GM18498 (cell line): Measurements from ENCODE around the gene GRID2IP.
"Not testable (repeated sequence)": the region's sequence is repeated elsewhere in the genome, so short reads cannot be mapped to it uniquely, and the experiment has no call there.

ENCODE experiments used
- ATAC-seq: cut with Tn5 transposase; IDR thresholded peaks from one replicate; pipeline ENCODE4 v1.9.1; 2021; ENCODE audit warnings: mild to moderate bottlenecking, moderate library complexity; ENCODE audit not compliant: unreplicated experiment

Gene GRID2IP

DNA sequence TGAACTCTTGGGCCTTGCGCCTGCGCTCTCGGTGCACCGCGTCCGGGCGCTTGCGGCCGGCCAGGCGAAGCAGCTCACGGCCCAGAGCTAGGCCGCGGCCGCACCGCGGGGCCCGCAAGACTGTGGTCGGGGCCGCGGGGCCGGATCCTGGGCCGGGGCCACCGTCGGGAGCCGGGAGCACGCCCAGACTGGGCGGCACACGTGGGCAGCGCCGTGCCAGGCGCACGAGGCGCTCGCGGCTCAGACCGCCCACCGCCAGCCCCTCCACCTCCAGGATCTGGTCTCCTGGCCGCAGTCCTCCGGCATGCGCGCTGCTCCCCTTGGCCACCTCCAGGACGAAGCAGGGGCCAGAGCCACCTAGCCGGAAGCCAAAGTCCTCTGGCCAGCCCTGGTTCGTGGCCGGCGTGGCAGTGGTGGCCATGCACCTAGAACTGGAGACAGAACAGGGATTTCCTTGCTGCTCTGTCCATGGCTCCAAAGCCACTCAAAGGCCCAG is at the start of gene GRID2IP:
Gene GRID2IP, minus strand, starts transcription at position 446 of the 496 bp plus-strand sequence. Its CDS starts 25 bp downstream, at position 421.
- ATAC-seq, result no peak

DNA sequence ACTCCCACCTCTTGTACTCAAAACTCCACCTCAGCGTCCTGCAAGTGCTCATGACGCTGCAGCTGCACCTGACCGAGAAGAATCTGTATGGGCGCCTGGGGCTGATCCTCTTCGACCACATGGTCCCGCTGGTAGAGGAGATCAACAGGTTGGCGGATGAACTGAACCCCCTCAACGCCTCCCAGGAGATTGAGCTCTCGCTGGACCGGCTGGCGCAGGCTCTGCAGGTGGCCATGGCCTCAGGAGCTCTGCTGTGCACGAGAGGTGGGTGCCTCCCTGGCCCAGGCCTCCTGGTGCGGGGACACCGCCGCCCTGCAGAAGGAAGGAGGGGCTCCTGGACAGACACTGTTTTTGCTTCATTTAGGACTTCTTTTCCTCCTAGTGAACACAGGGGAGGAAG is 48.8 kb upstream of the GRID2IP start:
- no peak for ATAC-seq

DNA sequence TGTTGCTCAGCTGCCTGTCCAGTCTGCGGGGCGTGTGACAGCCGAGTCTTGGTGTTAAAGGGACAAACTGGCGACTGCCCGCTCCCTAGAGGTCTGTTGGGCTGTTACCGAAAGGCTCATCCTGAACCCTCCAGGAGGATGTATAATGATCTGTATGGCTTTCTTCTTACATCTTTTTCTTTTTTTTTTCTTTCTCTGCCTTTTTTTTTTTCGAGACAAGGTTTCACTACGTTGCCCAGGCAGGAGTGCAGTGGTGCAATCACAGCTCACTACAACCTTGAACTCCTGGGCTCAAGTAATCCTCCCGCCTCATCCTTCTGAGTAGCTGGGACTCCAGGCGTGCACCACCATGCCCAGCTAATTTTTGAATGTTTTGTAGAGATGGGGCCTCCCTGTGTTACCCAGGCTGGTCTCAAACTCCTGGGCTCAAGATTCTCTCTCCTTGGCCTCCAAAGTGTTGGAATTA is 39.4 kb upstream of the GRID2IP start:
- ATAC-seq, result no peak

DNA sequence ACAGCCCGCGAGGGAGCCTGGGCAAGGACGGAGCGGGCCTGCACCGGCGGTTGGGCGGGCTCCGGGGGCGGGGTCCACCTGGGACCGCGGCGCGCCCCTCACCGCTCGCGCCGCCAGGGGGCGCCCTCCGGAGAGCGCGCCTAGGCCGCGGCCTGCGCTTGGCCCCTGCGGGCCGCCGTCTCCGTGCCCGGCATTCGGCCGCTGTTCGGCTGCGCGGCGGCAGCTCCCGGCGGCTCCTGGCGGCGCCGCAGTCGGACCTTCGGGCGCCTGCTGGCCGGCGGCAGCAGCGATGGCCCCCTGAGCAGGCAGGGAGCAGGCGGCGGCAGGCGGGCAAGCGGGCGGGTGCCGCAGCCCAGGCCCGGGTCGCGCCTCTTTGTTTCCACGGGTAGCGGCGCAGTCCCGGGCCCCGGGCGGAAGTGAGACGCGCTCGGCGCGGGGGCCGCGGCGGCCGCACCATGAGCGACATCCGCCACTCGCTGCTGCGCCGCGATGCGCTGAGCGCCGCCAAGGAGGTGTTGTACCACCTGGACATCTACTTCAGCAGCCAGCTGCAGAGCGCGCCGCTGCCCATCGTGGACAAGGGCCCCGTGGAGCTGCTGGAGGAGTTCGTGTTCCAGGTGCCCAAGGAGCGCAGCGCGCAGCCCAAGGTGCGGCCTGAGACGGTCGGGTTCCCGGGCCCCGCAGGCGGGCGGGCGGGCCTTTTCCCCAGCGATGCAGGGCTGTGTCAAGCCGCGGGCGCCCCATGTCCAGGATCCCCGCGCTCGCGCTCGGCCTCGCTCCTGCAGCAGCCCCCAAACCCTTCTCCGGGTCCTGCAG is 38.8 kb upstream of the GRID2IP start, which contains the start of gene INTS15:
Gene INTS15, plus strand, starts transcription at position 193 of the 816 bp plus-strand sequence. Its CDS starts 263 bp downstream, at position 456.
- ATAC-seq, result peak; percentile 90

DNA sequence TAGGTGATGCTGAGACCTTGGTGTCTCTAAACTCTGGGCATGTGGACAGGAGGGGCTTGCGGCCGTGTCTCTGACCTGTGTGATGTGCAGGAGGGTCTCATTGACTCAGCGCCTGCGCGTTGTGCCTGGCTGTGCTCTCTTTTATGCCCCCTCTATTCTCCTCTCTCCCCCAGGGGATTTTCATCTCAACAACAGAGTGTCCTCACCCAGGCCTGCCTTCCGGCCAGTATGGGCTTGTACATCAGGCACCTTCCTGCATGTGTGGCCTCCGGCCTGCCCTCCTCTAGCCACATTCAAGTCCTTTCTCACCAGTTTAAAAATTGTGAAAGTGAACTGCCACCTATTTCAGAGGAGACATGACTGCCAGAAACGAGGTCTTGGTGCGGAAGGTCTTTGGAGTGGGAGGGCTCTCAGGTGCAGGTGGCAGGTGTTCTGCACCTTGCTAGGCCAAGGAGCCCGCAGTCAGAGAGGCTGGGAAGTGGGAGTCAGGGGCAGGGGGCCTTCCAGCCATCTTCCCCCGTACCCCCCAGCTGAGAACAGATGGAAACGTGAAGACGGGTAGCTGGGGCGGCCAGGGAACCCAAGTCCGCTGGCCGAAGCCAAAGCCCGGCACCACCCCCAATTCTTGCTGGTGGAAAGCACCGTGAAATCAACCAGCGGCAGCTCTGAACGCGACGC is 38.0 kb upstream of the GRID2IP start:
- ATAC-seq, result no peak

DNA sequence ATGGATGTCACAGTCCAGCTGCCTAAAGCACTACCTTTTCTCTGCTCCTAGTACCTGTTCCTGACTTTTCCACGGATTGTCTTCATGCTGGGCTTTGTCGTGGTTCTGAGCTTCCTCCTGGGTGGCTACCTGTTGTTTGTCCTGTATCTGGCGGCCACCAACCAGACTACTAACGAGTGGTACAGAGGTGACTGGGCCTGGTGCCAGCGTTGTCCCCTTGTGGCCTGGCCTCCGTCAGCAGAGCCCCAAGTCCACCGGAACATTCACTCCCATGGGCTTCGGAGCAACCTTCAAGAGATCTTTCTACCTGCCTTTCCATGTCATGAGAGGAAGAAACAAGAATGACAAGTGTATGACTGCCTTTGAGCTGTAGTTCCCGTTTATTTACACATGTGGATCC is 37.3 kb upstream of the GRID2IP start:
- no peak for ATAC-seq

DNA sequence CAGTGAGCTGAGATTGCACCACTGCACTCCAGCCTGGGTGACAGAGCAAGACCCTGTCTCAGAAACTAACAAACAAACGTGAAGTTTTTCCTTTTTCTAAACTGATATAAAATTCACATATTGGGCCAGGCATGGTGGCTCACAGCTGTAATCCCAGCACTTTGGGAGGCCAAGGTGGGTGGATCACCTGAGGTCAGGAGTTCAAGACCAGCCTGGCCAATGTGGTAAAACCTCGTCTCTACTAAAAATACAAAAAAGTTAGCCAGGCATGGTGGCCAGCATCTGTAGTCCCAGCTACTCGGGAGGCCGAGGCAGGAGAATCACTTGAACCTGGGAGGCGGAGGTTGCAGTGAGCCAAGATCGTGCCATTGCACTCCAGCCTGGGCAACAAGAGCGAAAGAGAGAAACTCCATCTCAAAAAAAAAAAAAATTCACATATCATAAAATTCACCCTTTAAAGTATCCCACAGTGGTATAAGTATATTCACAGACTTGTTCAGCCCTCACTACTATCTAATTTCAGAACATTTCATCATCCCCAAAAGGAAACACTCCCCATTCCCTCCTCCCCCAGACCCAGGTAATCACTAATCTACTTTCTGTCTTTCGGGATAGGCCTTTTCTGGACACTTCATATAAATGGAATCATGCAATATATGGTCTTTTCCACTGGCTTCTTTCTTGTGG is 34.6 kb upstream of the GRID2IP start:
- not testable (repeated sequence) for ATAC-seq

DNA sequence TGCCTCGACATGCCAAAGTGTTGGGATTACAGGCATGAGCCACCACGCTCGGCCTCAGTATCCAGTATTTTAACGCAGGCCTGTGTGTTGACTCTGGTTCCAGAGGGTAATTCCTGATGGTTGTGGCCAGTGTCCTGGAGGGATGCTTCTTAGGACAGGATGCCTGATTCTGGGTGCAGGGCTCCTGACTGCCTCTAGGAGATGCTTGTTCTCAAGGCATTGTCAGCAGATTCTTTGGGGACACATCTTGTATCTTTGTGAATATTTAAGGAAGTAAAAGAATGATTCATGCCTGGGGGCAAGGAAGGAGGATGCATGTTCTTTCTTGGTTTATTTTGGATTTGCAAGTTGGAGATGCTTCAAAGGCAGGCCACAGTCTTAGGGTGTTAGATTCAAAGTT is 28.2 kb upstream of the GRID2IP start:
- ATAC-seq, result no peak

DNA sequence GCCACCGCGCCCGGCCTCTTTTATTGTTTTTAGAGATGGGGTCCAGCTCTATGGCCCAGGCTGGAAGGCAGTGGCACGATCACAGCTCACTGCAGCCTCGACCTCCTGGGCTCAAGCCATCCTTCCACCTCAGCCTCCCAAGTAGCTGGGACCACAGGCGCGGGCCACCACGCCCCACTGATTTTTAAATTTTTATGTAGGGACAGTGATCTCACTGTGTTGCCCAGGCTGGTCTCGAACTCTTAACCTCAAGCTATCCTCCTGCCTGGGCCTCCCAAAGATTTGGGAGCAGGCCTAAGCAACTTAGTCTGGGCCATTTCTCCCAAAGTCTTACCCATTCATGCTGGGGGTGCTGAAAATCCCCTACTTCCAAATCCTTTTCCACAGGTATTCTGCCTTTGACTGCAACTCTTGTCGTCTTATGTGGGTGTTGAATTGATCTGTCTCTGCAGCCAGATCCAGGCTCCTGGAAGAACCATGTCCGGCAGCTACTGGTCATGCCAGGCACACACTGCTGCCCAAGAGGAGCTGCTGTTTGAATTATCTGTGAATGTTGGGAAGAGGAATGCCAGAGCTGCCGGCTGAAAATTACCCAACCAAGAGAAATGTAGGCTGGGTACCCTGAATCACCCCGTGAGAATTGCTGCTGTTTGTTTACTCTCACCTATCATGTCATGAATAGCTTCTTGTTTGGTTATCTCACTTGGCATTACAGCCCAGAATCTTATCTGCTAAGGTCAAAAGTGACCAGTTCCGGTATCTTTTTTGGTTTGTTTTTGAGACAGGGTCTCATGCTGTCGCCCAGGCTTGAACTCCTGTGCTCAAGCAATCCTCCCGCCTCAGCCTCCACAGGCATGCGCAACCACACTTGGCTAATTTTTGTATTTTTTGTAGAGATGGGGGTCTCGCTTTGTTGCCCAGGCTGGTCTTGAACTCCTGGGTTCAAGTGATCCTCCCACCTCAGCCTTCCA is 27.1 kb upstream of the GRID2IP start:
- ATAC-seq, result no peak

DNA sequence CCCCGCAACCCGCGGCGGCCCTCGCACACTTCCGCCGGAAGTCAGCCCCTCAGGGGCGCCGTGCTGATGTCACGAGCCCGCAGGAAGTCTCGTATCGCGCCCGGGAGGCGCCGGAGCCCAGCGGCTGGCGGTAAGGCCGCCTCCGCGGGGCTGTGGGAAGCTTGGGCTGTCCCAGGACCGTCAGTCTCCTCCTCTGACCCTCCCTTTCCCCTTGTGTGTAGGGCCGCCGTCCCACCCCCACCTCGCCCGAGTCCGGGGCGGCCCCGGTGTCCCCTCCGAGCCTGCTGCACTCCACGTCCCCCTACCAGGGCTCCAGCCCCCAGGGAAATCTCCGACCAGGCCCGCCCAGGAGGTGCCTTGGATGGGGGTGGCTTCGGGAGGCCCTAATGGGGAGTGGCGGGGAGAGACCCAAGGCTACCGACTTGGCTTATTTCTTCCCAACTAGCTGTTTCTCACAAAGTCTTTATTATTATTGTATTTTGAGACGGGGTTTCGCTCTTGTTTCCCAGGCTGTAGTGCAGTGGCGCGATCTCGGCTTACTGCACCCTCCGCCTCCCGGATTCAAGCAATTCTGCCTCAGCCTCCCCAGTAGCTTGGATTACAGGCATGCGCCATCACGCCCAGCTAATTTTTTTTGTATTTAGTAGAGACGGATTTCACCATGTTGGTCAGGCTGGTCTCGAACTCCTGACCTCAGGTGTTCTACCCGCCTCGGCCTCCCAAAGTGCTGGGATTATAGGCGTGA is 26.3 kb upstream of the GRID2IP start, which contains the start of gene ZDHHC4:
Gene ZDHHC4, plus strand, starts transcription at position 86 of the 745 bp plus-strand sequence. CDS start 3,108 bp downstream, outside the sequence.
- ATAC-seq, result peak; percentile 97

DNA sequence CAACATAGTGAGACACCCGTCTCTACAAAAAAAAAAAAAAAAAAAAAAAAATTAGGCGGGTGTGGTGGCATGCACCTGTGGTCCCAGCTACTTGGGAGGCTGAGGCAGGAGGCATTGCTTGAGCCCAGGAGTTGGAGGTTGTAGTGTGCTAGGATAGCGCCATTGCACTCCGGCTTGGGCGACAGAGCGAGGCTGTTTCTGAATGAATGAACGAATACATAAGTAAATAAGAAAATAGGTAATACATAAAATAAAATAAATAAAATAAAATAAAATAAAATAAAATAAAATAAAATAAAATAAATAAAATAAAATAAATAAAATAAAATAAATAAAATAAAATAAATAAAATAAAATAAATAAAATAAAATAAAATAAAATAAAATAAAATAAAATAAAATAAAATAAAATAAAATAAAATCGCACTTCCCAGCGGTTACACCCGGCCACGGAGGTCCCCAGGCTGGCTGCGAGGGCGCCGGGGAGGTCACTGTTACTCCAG is 25.7 kb upstream of the GRID2IP start:
- ATAC-seq, result not testable (repeated sequence)

DNA sequence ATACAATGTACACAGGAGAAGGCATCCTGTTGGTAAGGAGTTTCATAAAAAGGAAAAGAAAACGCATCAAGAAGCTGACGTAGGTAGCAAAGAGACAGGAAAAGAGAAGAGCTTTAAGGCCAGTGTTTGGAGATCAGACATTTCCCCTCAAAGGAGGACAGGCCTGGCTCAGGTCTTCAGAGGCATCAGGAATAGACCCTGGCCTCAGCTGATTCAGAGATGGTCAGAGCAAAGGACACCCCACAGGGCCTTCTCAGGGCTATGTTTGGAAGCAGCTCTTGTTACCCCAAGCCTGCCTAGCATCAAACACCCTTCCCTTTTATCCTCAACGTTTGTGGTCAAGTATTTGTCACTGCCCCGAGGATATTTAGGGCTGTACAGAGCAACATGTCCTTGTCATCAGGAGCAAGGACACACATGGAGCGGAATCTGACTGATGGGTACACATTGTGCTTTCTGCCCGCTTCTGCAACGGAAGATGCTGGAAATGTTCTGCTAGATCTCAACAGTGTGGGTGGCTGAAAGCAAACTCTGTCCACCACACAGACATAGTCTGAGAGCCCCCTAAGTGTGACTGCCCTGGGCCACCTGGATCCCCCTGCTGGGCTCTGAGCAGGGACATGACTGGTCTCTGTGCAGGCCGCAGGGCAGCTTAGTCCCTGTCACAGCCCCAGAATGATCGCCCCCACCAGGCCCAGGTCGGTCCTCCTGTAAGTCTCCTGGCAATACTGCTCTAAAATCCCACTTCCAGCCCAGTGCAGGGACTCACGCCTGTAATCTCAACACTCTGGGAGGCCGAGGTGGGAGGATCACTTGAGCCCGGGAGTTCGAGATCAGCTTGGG is 25.0 kb upstream of the GRID2IP start:
- no peak for ATAC-seq

DNA sequence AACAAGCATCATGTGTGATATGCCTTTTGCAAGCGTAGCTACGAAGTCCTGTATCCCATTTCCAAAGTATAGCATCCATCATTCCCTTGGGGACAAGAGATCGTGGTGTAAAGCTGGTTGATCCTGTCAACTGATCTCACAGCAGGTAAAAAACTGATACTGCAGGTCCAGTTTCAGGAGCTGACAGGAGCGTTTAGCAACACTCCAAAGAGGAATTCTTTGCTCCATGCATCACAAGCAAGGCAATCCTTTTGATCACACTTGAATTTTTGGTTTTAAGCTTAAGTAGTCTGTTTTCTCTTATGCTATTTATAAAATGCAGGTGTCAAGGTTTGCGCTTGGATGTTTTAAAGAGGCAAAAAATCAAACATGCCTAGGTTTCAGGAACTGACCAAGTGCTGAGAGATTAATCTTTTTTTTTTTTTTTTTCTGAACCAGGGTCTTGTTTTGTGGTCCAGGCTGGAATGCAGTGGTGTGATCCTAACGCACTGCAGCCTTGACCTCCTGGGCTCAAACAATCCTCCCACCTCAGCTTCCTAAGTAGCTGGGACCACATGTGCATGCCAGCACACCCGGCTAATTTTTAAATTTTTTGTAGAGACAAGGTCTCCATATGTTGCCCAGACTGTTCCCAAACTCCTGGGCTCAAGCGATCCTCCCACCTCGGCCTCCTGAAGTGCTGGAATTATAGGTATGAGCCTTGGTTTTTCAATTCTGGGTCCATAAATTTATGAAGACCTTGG is 24.2 kb upstream of the GRID2IP start:
- no peak for ATAC-seq

DNA sequence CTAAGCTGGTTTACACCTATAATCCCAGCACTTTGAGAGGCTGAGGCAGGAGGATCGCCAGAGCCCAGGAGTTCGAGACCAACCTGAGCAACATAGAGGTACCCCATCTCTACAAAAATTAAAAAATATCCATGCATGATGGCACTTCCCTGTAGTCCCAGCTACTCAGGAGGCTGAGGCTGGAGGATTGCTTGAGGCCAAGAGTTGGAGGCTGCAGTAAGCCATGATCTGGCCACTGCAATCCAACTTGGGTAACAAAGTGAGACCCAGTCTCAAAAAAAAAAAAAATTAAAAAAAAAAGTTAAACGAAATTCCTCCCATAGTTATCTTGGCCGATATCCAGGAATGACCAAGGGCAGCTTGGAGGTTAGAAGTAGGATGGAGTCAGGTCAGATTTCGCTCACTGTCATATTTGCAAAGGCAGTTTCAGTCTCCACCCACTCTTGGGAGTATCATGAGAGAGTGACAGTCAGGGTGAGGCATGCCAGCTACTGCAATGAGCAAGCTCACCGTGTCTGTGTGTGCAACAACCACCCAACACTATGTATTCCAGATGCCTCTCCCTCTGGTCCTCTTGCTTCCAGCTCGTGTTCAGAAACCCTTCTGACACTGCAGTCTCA is 20.0 kb upstream of the GRID2IP start:
- ATAC-seq, result no peak

DNA sequence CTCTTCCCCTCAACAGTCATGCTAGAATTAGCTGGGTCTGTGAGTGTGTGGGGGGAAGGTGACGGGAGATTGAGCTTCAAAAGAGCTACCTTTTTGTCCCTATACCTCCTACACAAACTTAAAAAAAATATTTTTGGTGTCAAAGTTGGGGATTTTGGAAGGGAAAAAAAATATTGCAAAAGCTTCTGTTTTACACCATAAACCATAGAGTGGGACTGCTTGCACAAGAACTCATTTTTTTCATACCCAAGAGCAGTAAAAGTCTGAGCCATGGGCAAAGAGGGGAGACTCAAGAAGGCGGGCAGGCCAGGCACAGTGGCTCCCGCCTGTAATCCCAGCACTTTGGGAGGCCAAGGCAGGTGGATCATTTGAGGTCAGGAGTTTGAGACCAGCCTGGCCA is 16.6 kb upstream of the GRID2IP start:
- no peak for ATAC-seq

DNA sequence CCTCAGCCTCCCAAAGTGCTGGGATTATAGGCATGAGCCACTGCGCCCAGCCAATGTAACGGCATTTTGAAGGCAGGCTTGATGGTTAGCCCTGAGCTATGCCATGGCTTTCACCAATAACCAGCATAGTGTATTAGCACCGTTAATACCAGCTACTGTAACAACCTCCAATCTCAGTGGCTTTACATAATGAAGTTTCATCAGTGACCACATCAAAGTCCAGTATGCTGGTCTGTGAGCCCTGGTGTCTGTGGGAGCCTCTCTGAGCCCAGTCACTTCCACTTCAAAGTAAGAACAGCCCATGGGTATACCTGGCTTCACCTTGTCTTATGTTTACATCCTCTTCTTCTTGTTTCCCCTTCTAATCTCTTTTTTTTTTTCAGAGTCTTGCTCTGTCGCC is 14.4 kb upstream of the GRID2IP start:
- no peak for ATAC-seq
